AG04450 (cell line): ENCODE measurements around the gene MT2A. TPM values are rescaled to one million over a fixed set of nuclear protein-coding genes. Genes with fewer than 3 reads are reported as not detected.

Experiments used
- CTCF ChIA-PET: fragments of 300-600, 350-600 bp; formaldehyde crosslinking; extraction: SDS; loops from one replicate; lab custom pipeline; 2022; ENCODE audit warnings: antibody characterized with exemption, inconsistent platforms; lab: Charles Lee
- POLR2A ChIA-PET: fragments of 350-600 bp; formaldehyde crosslinking; extraction: SDS; loops from one replicate; lab custom pipeline; 2021; ENCODE audit warnings: antibody characterized with exemption, inconsistent platforms; lab: Yijun Ruan, JAX
- DNase-seq: peaks from one replicate; pipeline ENCODE4 v3.0.0-alpha.2; 2011; ENCODE audit warnings: low read depth, low spot score
- H3K27ac ChIP-seq: one replicate; pipeline ENCODE4 v1.5.1; 2012; ENCODE audit warnings: low read depth, low read length, control low read depth
- H3K27me3 ChIP-seq: one replicate; pipeline ENCODE4 v1.6.0; 2012; ENCODE audit warnings: low read length; ENCODE audit not compliant: control insufficient read depth, insufficient read depth
- H3K4me3 ChIP-seq: 2 replicates; pipeline ENCODE4 v1.5.1; 2011; ENCODE audit warnings: mild to moderate bottlenecking, low read depth, low read length, control low read depth
- H3K9me3 ChIP-seq: 2 replicates; pipeline ENCODE4 v1.5.1; 2012; ENCODE audit warnings: low read length; ENCODE audit not compliant: control insufficient read depth, insufficient read depth
- CTCF ChIP-seq: IDR thresholded peaks from 2 replicates; pipeline ENCODE4 v1.5.1; 2011; ENCODE audit warnings: low read depth, low read length, control low read depth, inconsistent platforms
- polyA plus RNA-seq: library from polyadenylated mRNA; depleted of rRNA; stranded (reverse); fragments of >200 nt; gene quantifications from 2 replicates; pipeline ENCODE4 v1.2.3, GENCODE V29; 2011

The MT2A gene
- polyA plus RNA-seq, 1 experiment = 82.6 TPM

GRCh38 chr16:56607109-56607618, 1.2 kb upstream of the MT2A start:
- CTCF ChIA-PET = interaction anchor here (0.9 to 1.0 kb wide), 2 partner anchors 31 to 95 kb away, joined by 3 read pairs; no protein-coding TSS in a partner anchor
- no peaks in the 10 kb centered on the region; the same call in 1 of the 2 replicates for H3K9me3 ChIP-seq
- H3K27ac ChIP-seq = peak overlapping the region; percentile 99
- peak overlapping the region; percentile 48 for H3K4me3 ChIP-seq
- POLR2A ChIA-PET = interaction anchor here (0.6 to 8.7 kb wide), 7 partner anchors 11 to 156 kb away, joined by 3 to 201 read pairs (median 5); partner anchors contain the start of genes MT1E, NUDT21 and OGFOD1
- peak; percentile 93 for DNase-seq
- H3K27me3 ChIP-seq = no peaks in the 10 kb centered on the region
- no peak for TF ChIP-seq CTCF

GRCh38 chr16:56607675-56608042, 725 bp upstream of the MT2A start:
- CTCF ChIA-PET = interaction anchor here (0.9 to 1.1 kb wide), 3 partner anchors 17 to 94 kb away, joined by 3 to 4 read pairs (median 3); partner anchors contain the start of gene MT1E
- POLR2A ChIA-PET = interaction anchor here (1.0 to 8.7 kb wide), 4 partner anchors 18 to 156 kb away, joined by 3 to 201 read pairs (median 5); partner anchors contain the start of genes MT1E, NUDT21 and OGFOD1
- H3K4me3 ChIP-seq = peak overlapping the region; percentile 52
- no peak for DNase-seq
- H3K9me3 ChIP-seq = no peaks in the 10 kb centered on the region; the same call in 1 of the 2 replicates
- peak overlapping the region; percentile 99 for H3K27ac ChIP-seq
- no peak for TF ChIP-seq CTCF
- no peaks in the 10 kb centered on the region for H3K27me3 ChIP-seq

- ChIA-PET POLR2A (interaction anchor here (0.7 to 8.7 kb wide), 7 partner anchors 9 to 102 kb away, joined by 3 to 201 read pairs (median 4); partner anchors contain the start of genes MT1E and MT1X), CTCF (interaction anchor here (1.1 to 1.6 kb wide), 3 partner anchors 8 to 93 kb away, joined by 3 to 6 read pairs (median 4); partner anchors contain the start of gene MT1E)
- Histone ChIP-seq H3K4me3 (peak overlapping the region; percentile 89), H3K27ac (peak overlapping the region; percentile 98), H3K27me3 (no peaks in the 10 kb centered on the region), H3K9me3 (no peaks in the 10 kb centered on the region; the same call in 1 of the 2 replicates)
- DNase-seq = no peak
- no peak for TF ChIP-seq CTCF
Measured at GRCh38 chr16:56608876-56609462, 585 bp downstream of the MT2A start.

- DNase-seq = no peak
- ChIA-PET CTCF (interaction anchor here (0.7 to 1.6 kb wide), 3 partner anchors 8 to 93 kb away, joined by 3 to 6 read pairs (median 3); no protein-coding TSS in a partner anchor), POLR2A (interaction anchor here (0.7 to 8.7 kb wide), 2 partner anchors 16 to 21 kb away, joined by 3 to 201 read pairs; partner anchors contain the start of gene MT1E)
- H3K4me3 ChIP-seq = peak overlapping the region; percentile 89
- no peaks in the 10 kb centered on the region for H3K27me3 ChIP-seq
- H3K9me3 ChIP-seq = no peaks in the 10 kb centered on the region; the same call in 1 of the 2 replicates
- peak; percentile 28; the same call in 1 of the 2 replicates for TF ChIP-seq CTCF
- peak overlapping the region; percentile 98 for H3K27ac ChIP-seq
Measured at GRCh38 chr16:56609463-56609921, 1.1 kb downstream of the MT2A start.
